Loucy (cell line): ENCODE results near the gene H3-3A.

ENCODE experiments used
- H2AFZ ChIP-seq: fragments of 200-600 bp; sonication (generic); 2 replicates; pipeline ENCODE4 v1.6.0; 2016; ENCODE audit warnings: antibody characterized with exemption, mild to moderate bottlenecking, low read length, moderate library complexity
- H3F3A ChIP-seq: fragments of 200-600 bp; 2 replicates; pipeline ENCODE4 v1.6.0; 2016; ENCODE audit warnings: antibody characterized with exemption, low read depth, mild to moderate bottlenecking
- H3K27me3 ChIP-seq: fragments of 200-600 bp; sonication (generic); 2 replicates; pipeline ENCODE4 v1.6.1; 2014; ENCODE audit warnings: low read length, mild to moderate bottlenecking; ENCODE audit not compliant: insufficient read depth, poor library complexity, severe bottlenecking
- H3K36me3 ChIP-seq: fragments of 200-600 bp; sonication (generic); 2 replicates; pipeline ENCODE4 v1.6.1; 2016; ENCODE audit warnings: low read length; ENCODE audit not compliant: insufficient read depth
- H3K4me1 ChIP-seq: fragments of 200-600 bp; sonication (generic); 2 replicates; pipeline ENCODE4 v1.5.1; 2014; ENCODE audit warnings: low read length, mild to moderate bottlenecking; ENCODE audit not compliant: insufficient read depth, poor library complexity, severe bottlenecking
- H3K4me2 ChIP-seq: fragments of 200-600 bp; sonication (generic); 2 replicates; pipeline ENCODE4 v1.6.0; 2014; ENCODE audit warnings: antibody characterized with exemption, low read length, low read depth, mild to moderate bottlenecking; ENCODE audit not compliant: poor library complexity, severe bottlenecking
- H3K4me3 ChIP-seq: fragments of 200-600 bp; sonication (generic); 2 replicates; pipeline ENCODE4 v1.5.1; 2014; ENCODE audit warnings: low read length, mild to moderate bottlenecking, mixed read lengths; ENCODE audit not compliant: poor library complexity, severe bottlenecking
- H3K79me2 ChIP-seq: fragments of 200-600 bp; sonication (generic); 2 replicates; pipeline ENCODE4 v1.6.1; 2014; ENCODE audit warnings: low read length; ENCODE audit not compliant: insufficient read depth
- H3K9ac ChIP-seq: fragments of 200-600 bp; sonication (generic); 2 replicates; pipeline ENCODE4 v1.6.0; 2014; ENCODE audit warnings: mild to moderate bottlenecking, low read depth, low read length, moderate library complexity; ENCODE audit not compliant: poor library complexity, severe bottlenecking
- H3K9me2 ChIP-seq: fragments of 200-600 bp; sonication (generic); replicated peaks from 2 replicates; pipeline ENCODE4 v1.6.1; 2016; ENCODE audit warnings: low read depth, low read length, mixed read lengths
- H3K9me3 ChIP-seq: fragments of 200-600 bp; sonication (generic); 2 replicates; pipeline ENCODE4 v1.6.1; 2014; ENCODE audit warnings: mild to moderate bottlenecking, antibody characterized with exemption, low read length, low read depth; ENCODE audit not compliant: insufficient read depth
- H4K20me1 ChIP-seq: fragments of 200-600 bp; sonication (generic); 2 replicates; pipeline ENCODE4 v1.6.0; 2014; ENCODE audit warnings: antibody characterized with exemption, low read length, mild to moderate bottlenecking; ENCODE audit not compliant: insufficient read depth, poor library complexity, severe bottlenecking
- EZH2phosphoT487 ChIP-seq: fragments of 200-600 bp; IDR thresholded peaks from 2 replicates; pipeline ENCODE4 v1.6.1; 2018; ENCODE audit warnings: antibody characterized with exemption, mild to moderate bottlenecking, moderate library complexity, borderline replicate concordance
- TF ChIP-seq, protein P1 (sequence below): fragments of 200-600 bp; sonication (generic); conservative IDR thresholded peaks from 2 replicates; pipeline ENCODE4 v1.5.1; 2014; ENCODE audit warnings: mild to moderate bottlenecking, antibody characterized with exemption, low read length

H3-3A gene

DNA sequence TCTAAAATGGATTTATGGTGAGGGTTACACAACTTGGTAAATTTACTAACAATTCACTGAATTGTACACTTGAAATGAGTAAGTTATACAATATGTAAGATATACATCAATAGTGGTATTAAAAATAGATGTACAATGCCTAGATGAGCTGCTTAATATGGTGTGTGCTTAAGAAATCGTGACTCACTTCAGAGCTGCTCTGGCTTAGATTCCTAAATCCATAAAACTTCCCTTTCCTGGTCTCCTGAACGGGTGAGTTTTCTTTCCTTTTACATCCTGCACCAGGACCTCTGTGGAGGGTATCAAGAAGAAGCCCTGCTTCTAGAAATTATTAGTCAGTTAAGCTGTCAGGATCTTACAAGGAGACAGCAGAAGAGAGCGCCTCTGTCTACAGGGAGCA is 30.4 kb downstream of the H3-3A start:
- Histone ChIP-seq H3K79me2 (no peaks in the 10 kb centered on the region), H3K9me3 (no peaks in the 10 kb centered on the region), H4K20me1 (no peaks in the 10 kb centered on the region), H3K9ac (no peak overlapping the region), H3K4me1 (no peaks in the 10 kb centered on the region), H3K36me3 (no peaks in the 10 kb centered on the region), H3F3A (no peaks in the 10 kb centered on the region), H2AFZ (no peak overlapping the region), H3K4me3 (no peak overlapping the region), H3K4me2 (no peak overlapping the region), H3K27me3 (no peaks in the 10 kb centered on the region), H3K9me2 (no peaks in the 10 kb centered on the region)
- TF ChIP-seq, protein P1, sequence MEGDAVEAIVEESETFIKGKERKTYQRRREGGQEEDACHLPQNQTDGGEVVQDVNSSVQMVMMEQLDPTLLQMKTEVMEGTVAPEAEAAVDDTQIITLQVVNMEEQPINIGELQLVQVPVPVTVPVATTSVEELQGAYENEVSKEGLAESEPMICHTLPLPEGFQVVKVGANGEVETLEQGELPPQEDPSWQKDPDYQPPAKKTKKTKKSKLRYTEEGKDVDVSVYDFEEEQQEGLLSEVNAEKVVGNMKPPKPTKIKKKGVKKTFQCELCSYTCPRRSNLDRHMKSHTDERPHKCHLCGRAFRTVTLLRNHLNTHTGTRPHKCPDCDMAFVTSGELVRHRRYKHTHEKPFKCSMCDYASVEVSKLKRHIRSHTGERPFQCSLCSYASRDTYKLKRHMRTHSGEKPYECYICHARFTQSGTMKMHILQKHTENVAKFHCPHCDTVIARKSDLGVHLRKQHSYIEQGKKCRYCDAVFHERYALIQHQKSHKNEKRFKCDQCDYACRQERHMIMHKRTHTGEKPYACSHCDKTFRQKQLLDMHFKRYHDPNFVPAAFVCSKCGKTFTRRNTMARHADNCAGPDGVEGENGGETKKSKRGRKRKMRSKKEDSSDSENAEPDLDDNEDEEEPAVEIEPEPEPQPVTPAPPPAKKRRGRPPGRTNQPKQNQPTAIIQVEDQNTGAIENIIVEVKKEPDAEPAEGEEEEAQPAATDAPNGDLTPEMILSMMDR: no peak
- TF ChIP-seq EZH2phosphoT487: no peak

DNA sequence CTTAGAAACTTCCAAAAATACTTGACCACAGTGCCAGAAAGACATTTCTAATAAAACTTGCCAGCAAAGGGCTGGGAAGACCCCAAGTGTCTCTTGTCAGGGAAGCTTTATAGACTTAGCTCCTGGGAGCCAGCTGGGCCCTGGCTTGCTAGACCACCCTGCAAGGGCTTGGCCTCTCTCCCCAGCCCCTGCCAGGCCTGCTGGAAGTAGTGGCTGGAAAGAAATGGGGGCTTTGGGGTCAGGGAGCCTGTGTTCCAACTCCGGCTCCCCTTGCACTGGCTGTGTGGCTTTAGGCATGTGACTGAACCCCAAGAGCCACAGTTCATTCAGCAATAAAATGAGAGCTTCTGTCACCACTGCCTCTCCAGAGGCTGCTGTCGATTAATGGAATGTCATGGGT is 31.1 kb downstream of the H3-3A start:
- Histone ChIP-seq H3K79me2 (no peaks in the 10 kb centered on the region), H3K4me3 (no peak overlapping the region), H3K27me3 (no peaks in the 10 kb centered on the region), H3F3A (no peaks in the 10 kb centered on the region), H3K9me3 (no peaks in the 10 kb centered on the region), H3K9me2 (no peaks in the 10 kb centered on the region), H3K9ac (no peak overlapping the region), H2AFZ (no peak overlapping the region), H4K20me1 (no peaks in the 10 kb centered on the region), H3K4me1 (no peaks in the 10 kb centered on the region), H3K36me3 (no peaks in the 10 kb centered on the region), H3K4me2 (no peak overlapping the region)
- TF ChIP-seq, protein P1: no peak
- no peak for TF ChIP-seq EZH2phosphoT487

DNA sequence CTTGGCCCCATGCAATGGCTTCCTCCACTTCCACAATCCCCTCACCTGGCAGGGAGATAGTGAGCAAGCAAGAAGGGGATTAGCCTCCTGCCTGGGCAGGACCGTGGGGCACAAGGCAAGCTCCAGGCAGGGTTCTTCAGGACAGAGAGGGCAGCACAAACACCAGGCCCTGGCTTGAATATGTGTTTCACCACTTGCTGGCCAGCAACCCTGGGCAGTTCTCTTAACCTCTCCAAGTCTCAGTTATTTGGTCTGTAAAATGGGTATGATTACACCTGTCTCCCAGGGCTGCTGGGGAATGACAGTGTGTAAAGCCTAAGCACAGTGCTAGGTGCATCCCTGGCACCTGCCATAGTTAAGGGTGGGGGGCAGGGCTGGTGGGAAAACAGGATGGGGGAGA is 31.9 kb downstream of the H3-3A start:
- Histone ChIP-seq H3K9me3 (no peaks in the 10 kb centered on the region), H3K4me3 (no peak overlapping the region), H2AFZ (no peak overlapping the region), H3K9ac (no peak overlapping the region), H3F3A (no peaks in the 10 kb centered on the region), H3K36me3 (no peaks in the 10 kb centered on the region), H4K20me1 (no peaks in the 10 kb centered on the region), H3K4me2 (no peak overlapping the region), H3K9me2 (no peaks in the 10 kb centered on the region), H3K27me3 (no peaks in the 10 kb centered on the region), H3K4me1 (no peaks in the 10 kb centered on the region), H3K79me2 (no peaks in the 10 kb centered on the region)
- TF ChIP-seq, protein P1: no peak
- TF ChIP-seq EZH2phosphoT487: no peak
